Right lobe of liver (tissue), 6 donors: ENCODE results near the gene TRIM38. TPM values are rescaled to one million over a fixed set of nuclear protein-coding genes. Genes with fewer than 3 reads are reported as not detected.

Experiments used
- ATAC-seq, 4 donors: fragments of 200-7000 bp; cut with Tn5 transposase; one replicate each; pipeline ENCODE4 v1.9.1; 2020; ENCODE audit warnings: mild to moderate bottlenecking in 4 of 4, moderate library complexity in 4 of 4
- DNase-seq, 3 donors: peaks; one replicate each; pipeline ENCODE4 v3.0.0-alpha.2; 2020
- H3K27ac ChIP-seq, 3 donors: fragments of 200-600 bp; one replicate each; pipeline ENCODE4 v1.8.0; 2022
- H3K27me3 ChIP-seq, 2 donors: fragments of 200-600 bp; one replicate each; pipeline ENCODE4 v1.8.0; 2022
- H3K36me3 ChIP-seq, 4 donors: fragments of 200-600 bp; sonication (generic) in 1 of 4; one replicate each; pipeline versions ENCODE4 v1.5.1 to v1.8.0; 2017 to 2022; ENCODE audit warnings: control low read depth in 1 of 4
- H3K4me1 ChIP-seq, 4 donors: fragments of 200-600 bp; sonication (generic) in 1 of 4; one replicate each; pipeline versions ENCODE4 v1.5.1 to v1.8.0; 2017 to 2022; ENCODE audit warnings: control low read depth in 1 of 4
- H3K4me3 ChIP-seq, 3 donors: fragments of 200-600 bp; one replicate each; pipeline ENCODE4 v1.8.0; 2022
- H3K9me3 ChIP-seq, 4 donors: fragments of 200-600 bp; sonication (generic) in 1 of 4; one replicate each; pipeline versions ENCODE4 v1.5.1 to v1.8.0; 2017 to 2022; ENCODE audit warnings: control low read depth in 1 of 4
- CTCF ChIP-seq, 4 donors: fragments of 200-600 bp in 3 of 4; fragments of 450-650 bp in 1 of 4; IDR thresholded peaks; one replicate each; pipeline versions ENCODE4 v1.5.1 to v1.8.0; 2016 to 2022; ENCODE audit warnings: antibody characterized with exemption in 4 of 4, mild to moderate bottlenecking in 2 of 4
- POLR2A ChIP-seq: fragments of 450-650 bp; IDR thresholded peaks from one replicate; pipeline ENCODE4 v1.6.1; 2017; ENCODE audit warnings: antibody characterized with exemption, mild to moderate bottlenecking
- WGBS: methylation state at CpG from one replicate; pipeline ENCODE4 v1.1.6; 2018; ENCODE audit warnings: low coverage, low lambda C conversion rate; ENCODE audit not compliant: insufficient coverage; ENCODE audit errors: missing lambda C conversion rate; 5-methylcytosine and 5-hydroxymethylcytosine counted together
- intact Hi-C, 2 donors: fragments of 100-400 bp; cut with DNase I; formaldehyde crosslinking; loops; one replicate each; pipeline versions ENCODE4 v1.11.2 to v1.14.1; 2022
- total RNA-seq, 6 experiments: library from RNA; depleted of rRNA in 2 of 6; stranded (reverse); fragments of >200 nt in 2 of 6; fragmentation: NEBNext Ultra II Directional in 3 of 6; extraction: Animal tissue kit (Norgen Biotek cat#: 25700) in 3 of 6; gene quantifications; one replicate each; pipeline versions ENCODE4 v1.1.0 to v1.2.4, GENCODE V29; 2016 to 2023
- donor health status: DM: no; HTN: yes; CAD: no.
- donor health status: DM: no; HTN: no; CAD: no.
- donor health status: DM: no; HTN: no; CAD: no.
- donor health status: DM: no; HTN: yes; CAD: no.
- donor health status: DM: no; HTN: yes; CAD: no.

TRIM38 gene
- total RNA-seq, 6 experiments from 2014 or later: 3.1 to 7.2 (median 4.5) TPM

GRCh38 chr6:25954756-25955155 lies 7.8 kb upstream of the TRIM38 start:
- TF ChIP-seq CTCF (IDR thresholded peaks at IDR 0.05) (no peak), POLR2A (no peak)
- H3K9me3 ChIP-seq: no peaks in the 10 kb centered on the region
- no CpG with 5 or more reads among the region's 1 CpG for WGBS
- no peaks in the 10 kb centered on the region for H3K4me1 ChIP-seq
- no peaks in the 10 kb centered on the region for H3K36me3 ChIP-seq
- H3K27me3 ChIP-seq: no peaks in the 10 kb centered on the region
- ATAC-seq (no peak), DNase-seq (no peak)
- intact Hi-C loops: no loop called here
- H3K4me3 ChIP-seq: no peak overlapping the region
- H3K27ac ChIP-seq: no peak overlapping the region

- TF ChIP-seq CTCF (IDR thresholded peaks at IDR 0.05) (no peak), POLR2A (no peak)
- H3K4me1 ChIP-seq: no peaks in the 10 kb centered on the region
- no peaks in the 10 kb centered on the region for H3K9me3 ChIP-seq
- intact Hi-C loops: no loop called here
- H3K4me3 ChIP-seq: no peak overlapping the region
- H3K27me3 ChIP-seq: no peaks in the 10 kb centered on the region
- ATAC-seq (no peak), DNase-seq (no peak)
- H3K36me3 ChIP-seq: no peaks in the 10 kb centered on the region
- 61% methylated on average over 2 of the region's 3 CpGs for WGBS
- H3K27ac ChIP-seq: no peak overlapping the region
Measured at GRCh38 chr6:25956226-25956625, 6.4 kb upstream of the TRIM38 start.

GRCh38 chr6:25958700-25959162 lies 3.9 kb upstream of the TRIM38 start:
- Histone ChIP-seq H3K9me3 (no peaks in the 10 kb centered on the region), H3K36me3 (no peaks in the 10 kb centered on the region), H3K4me1 (peaks cover 0 to 5% (median 2%) of the 10 kb centered on the region in 4 donors), H3K27me3 (no peaks in the 10 kb centered on the region), H3K27ac (no peak overlapping the region), H3K4me3 (no peak overlapping the region)
- ATAC-seq (no peak), DNase-seq (no peak)
- intact Hi-C loops: no loop called here
- TF ChIP-seq POLR2A: no peak
- no peak for TF ChIP-seq CTCF (IDR thresholded peaks at IDR 0.05)
- 69% methylated on average over 3 of the region's 3 CpGs for WGBS

GRCh38 chr6:25959890-25960536 lies 2.6 kb upstream of the TRIM38 start:
- intact Hi-C loops: no loop called here
- ATAC-seq (no peak), DNase-seq (no peak)
- TF ChIP-seq POLR2A (no peak), CTCF (IDR thresholded peaks at IDR 0.05) (no peak)
- no peak overlapping the region for H3K4me3 ChIP-seq
- WGBS: 79% methylated on average over 2 of the region's 2 CpGs
- no peak overlapping the region for H3K27ac ChIP-seq
- H3K36me3 ChIP-seq: peaks cover 0 to 6% (median 0%) of the 10 kb centered on the region in 4 donors
- H3K27me3 ChIP-seq: no peaks in the 10 kb centered on the region
- no peaks in the 10 kb centered on the region for H3K9me3 ChIP-seq
- H3K4me1 ChIP-seq: peaks cover 0 to 17% (median 11%) of the 10 kb centered on the region in 4 donors
